Neural cell (in vitro differentiated cells): Measurements from ENCODE around the gene SRI. TPM values are rescaled to one million over a fixed set of nuclear protein-coding genes. Genes with fewer than 3 reads are reported as not detected.

Experiments
- polyA plus RNA-seq: library from polyadenylated mRNA; depleted of rRNA; stranded (reverse); fragments of >200 nt; gene quantifications from 2 replicates; pipeline ENCODE4 v1.2.3, GENCODE V29; 2014

SRI gene
- polyA plus RNA-seq, 1 donor from 2014 or later = 97.2 TPM

Other genes starting within 250 kb of the SRI start
- not detected in 2 replicates for gene STEAP4, start 86.9 kb upstream of the SRI start, polyA plus RNA-seq